Mammary microvascular endothelial cell (primary cell): ENCODE measurements around the gene ZNF215. TPM values are rescaled to one million over a fixed set of nuclear protein-coding genes. Genes with fewer than 3 reads are reported as not detected.

Source experiments
- total RNA-seq: library from RNA; depleted of rRNA; stranded (reverse); fragments of >200 nt; gene quantifications from 2 replicates; pipeline ENCODE4 v1.2.3, GENCODE V29; 2015

Gene ZNF215
- 1.4 and 1.7 TPM in 2 replicates for total RNA-seq

GRCh38 chr11:6926208-6927029 lies at the start of gene ZNF215:
TSS of gene ZNF215 (plus strand) at chr11:6926426. CDS start at chr11:6932273, 5,847 bp downstream.

GRCh38 chr11:6892400-6892799 lies 33.8 kb upstream of the ZNF215 start, which contains the start of gene OR2D2:
TSS of gene OR2D2 (minus strand) at chr11:6892500. CDS start at chr11:6892500, 0 bp downstream.

GRCh38 chr11:6920702-6921101 lies 5.5 kb upstream of the ZNF215 start, which contains the start of gene OR2D3:
TSS of gene OR2D3 (plus strand) at chr11:6921002. CDS start at chr11:6921002, 0 bp downstream.

Other genes with a start within 250 kb of the ZNF215 start
- gene MRPL17, start 243.1 kb upstream of the ZNF215 start, total RNA-seq = 99.3 and 103 TPM in 2 replicates
- gene OR2AG2, start 154.4 kb upstream of the ZNF215 start, total RNA-seq = not detected in 2 replicates
- gene OR2AG1, start 143.4 kb upstream of the ZNF215 start, total RNA-seq = not detected in 2 replicates
- gene OR6A2, start 126.7 kb upstream of the ZNF215 start, total RNA-seq = 0.07 TPM in 1 of 2 replicates, not detected in the other
- gene OR10A5, start 80.7 kb upstream of the ZNF215 start, total RNA-seq = not detected in 2 replicates
- gene OR10A2, start 63.4 kb upstream of the ZNF215 start, total RNA-seq = not detected in 2 replicates
- gene OR10A4, start 49.8 kb upstream of the ZNF215 start, total RNA-seq = not detected in 2 replicates
- gene OR2D2, start 33.9 kb upstream of the ZNF215 start, total RNA-seq = not detected in 2 replicates
- not detected in 2 replicates for gene OR2D3, start 5.4 kb upstream of the ZNF215 start, total RNA-seq
- 0.44 TPM in 1 of 2 replicates, not detected in the other for gene ZNF214, start 93.9 kb downstream of the ZNF215 start, total RNA-seq
- not detected in 2 replicates for gene NLRP14, start 94.1 kb downstream of the ZNF215 start, total RNA-seq
- not detected in 2 replicates for gene RBMXL2, start 162.6 kb downstream of the ZNF215 start, total RNA-seq